SHP77 (cell line): ENCODE data around the gene ARFGAP3.
"Not testable (repeated sequence)": the region's sequence is repeated elsewhere in the genome, so short reads cannot be mapped to it uniquely, and the experiment has no call there.

Experiments used
- DNase-seq, 2 experiments: peaks; one replicate each; lab custom pipeline; 2025; lab: John Stamatoyannopoulos, UW

Gene ARFGAP3

DNA sequence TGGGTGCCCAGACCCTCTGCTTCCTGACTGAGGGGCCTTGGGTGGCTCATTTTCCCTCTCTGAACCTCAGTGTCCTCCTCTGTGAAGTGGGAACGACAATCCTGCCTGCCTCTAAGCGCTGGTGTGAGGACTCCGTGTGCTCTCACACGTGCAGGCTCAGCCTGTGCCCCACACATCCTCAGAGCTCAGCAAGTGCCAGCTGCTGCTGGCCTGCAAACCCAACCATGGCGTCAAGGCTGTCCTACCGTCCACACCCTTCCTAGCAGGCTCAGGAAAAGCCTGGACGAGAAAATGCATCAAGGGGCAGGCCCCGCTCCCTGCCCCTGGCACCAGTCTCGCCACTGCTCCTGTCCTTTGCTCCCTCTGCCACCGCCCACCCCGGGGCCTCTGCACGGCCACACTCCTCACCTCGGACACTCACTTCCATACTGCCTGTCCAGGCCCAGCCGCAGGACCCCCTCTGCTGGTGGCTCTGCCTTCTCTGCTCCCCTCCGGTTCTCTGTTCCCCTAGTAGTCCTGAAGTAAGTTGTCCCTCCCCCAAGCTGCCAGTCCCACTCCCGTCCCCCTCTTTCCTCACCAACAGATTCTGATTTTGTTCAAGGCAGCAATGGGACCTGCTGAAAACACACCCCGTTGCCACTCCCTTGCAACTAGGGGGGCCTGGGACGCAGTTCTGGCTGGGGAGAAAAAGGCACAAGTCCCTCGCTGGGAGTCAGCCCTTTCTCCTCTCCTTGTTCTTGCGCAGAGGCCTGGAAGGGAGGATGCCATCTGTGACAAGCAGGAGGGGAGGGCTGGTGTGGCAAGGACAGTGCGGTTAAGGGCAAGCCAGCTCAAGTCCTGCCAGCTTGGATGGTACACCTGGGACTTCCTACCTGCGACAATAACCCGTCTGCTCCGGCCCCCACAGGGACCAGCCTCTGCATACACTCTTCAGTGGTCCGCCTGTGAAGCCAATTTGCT, 62.2 kb downstream of the ARFGAP3 start:
- DNase-seq, result no peak

DNA sequence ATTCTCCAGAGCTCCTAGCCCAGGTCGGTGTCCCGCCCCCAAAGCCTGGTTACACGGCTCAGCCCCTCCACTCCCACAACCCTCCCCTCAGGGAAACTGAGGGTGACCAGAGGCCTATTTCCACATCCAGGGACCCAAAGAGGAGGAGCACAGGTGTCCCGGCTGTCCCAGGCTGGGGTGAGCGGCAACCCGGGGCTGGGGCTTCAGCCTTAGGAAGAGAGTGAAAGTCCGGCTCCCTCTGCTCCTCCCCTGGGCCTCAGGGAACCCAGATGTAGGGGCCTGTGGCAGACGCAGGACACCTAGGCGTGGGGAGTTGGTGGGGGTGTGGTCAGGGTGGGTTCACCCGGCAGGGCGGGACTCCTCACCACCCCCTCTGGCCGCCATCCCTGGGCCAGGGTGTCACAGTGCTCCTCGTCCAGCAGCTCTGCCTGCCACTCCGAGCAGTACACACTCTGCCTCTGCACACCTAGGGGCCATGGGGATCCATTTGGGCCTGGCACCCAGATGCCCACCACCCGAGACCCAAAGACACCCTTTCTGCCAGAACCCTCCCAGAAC, 63.1 kb downstream of the ARFGAP3 start:
- DNase-seq, result no peak

DNA sequence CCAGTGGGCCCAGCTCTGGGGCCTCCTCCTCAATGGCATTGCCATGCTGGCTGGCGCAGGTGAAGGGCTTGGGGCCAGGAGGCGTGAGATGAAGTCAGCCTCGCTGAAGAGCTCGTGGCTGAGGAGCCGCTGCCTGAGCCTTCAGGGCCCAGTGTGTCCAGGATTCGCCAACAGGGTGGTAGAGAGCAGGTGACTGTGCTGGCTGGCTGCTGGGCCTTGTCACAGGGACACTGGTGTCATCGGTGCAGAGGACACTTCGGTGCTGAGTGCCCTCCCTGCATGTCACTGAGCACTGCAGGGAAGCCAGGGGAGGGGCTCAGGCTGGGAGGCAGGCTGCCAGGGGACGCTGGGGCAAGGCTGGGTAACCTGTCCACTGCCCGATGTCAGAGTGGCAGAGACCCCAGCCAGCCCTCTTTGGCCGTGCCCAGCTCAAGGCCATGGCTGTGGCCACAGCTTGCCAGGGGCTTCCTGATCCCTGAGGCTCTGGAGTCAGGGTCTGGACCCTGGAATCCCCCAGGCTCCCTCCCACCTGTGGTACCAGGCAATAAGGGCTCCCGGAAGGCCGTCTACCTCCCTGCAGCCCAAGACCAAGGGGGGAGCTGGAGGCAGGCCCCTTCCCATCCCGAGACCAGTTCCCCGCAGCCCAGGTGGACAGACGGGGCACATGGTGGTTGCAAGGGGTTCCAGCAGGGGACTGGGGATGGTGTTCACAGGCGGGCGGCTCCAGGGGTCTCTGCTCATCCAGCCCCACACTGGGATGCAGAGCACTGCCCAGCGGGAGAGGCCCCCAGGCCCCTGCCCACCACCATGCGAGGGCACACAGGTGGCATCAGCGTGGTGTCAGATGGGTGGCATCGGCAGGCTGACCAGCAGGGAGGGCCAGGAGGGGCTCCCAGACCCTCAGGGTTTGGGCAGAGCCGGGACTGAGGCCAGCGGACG, 63.9 kb downstream of the ARFGAP3 start:
- DNase-seq, result peak in 1 of 2 experiments; percentile 59

DNA sequence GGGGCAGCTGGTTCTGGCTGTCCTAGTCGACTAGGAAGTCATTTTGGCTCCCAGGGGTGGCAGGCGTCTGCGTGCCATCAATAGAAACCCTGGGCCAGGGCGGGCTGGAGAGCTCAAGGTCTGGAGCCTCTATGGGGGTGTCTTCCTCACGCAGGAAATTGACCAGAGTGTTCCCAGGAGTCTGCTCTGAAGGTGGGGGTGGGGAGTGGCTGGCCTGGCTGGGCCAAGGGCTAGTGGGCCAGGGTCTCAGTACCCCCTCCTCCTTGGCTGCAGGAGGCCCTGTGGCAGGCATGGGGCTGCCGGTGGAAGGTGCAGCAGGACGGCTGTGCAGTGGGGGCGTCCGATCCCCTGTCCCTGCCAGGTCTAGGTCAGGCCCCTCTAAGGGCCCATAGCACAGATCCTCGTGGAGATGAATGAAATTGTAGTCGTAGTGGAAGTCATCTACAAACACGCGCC, 64.6 kb downstream of the ARFGAP3 start:
- no peak for DNase-seq

DNA sequence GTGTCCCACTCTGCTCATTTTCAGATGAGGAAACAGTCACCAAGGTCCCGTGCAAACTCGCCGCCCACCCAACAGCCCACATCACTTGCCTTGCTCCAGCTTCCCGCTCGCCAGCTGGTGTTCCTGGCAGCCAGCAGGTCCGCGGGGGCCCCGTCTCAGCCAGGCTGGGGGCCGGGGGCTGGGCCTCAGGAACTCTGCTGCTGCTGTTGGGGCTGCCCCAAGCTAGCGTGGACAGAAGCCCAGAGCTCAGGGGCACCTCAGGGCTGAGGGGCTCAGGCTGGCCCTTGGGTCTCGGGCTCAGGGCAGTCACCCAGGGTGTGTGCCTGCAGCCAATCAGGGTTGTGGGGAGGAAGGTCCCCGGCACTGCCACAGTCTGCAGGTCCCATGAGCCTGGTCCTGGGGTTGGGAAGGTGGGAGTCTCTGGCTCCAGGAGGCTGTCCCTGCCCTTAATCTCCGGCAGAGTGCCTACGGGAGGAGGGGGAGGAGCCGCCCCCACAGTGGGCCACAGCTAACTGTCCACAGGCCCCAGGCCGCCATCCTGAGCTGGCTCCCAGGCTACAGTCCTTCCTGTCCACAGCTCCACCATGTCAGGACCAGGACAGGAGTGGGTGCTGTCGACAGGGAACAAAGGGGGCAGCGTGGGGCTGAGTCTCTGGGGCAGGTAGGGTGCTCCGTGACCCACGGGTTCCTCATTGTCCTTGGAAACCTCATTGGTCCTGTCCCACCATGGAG, 65.2 kb downstream of the ARFGAP3 start:
- DNase-seq, result peak in 1 of 2 experiments; percentile 38

DNA sequence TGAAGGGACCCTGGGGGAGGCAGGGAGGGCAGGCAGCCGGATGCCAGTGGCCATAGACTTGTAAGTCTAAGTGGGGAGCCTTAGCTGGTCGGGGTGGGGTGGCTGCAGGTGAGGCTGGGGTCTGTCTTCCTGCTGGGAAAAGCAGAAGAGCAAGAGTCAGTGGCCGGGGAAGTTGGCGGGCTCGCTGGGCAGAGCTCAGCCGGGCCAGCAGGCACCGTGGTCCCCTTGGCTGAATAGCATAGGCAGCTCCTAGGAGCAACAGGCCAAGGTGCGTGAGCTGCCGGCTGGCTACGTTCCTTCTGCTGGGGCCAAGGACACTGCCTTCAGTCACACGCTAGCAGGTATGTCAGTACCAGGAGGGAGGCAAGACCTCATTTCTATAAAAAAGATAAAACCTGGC, 68.6 kb downstream of the ARFGAP3 start:
- no peak for DNase-seq

DNA sequence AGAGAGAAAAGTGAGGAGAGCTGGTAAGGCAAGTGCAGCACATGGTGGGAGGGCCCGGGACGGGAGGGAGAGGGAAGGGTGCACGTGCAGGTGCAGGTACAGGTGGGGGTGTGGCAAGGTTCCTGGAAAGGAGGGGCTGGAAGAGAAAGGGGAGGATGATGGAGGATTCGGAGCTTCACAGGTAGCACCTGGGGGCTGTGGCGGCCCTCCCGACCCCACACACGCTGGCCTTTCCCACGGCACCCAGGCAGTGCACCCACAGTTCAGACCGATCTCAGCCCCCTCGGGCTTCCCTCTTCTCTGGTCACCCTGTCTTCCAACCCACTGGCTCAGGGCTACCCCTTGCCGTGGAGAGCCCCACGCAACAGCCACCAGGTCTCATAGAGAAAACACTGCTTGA, 69.1 kb downstream of the ARFGAP3 start:
- no peak for DNase-seq

DNA sequence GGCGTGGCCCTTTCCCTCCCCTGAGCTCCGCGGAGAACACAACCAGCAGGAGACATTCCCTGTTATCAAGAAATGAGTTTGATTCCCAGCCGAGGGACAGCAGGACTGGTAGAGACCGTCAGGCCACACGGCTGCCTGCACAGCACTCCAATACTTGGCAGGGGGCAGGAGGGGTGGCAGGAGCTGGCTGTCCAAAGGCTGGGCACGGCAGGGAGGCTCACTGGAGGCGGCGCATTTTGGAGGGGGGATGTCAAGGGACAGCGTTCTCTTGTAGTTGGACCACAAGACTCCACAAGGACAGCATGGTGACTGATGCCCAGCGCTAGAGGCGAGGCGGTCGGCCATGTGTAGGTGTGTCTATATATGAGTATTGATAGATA, 69.7 kb downstream of the ARFGAP3 start:
- DNase-seq, result no peak

DNA sequence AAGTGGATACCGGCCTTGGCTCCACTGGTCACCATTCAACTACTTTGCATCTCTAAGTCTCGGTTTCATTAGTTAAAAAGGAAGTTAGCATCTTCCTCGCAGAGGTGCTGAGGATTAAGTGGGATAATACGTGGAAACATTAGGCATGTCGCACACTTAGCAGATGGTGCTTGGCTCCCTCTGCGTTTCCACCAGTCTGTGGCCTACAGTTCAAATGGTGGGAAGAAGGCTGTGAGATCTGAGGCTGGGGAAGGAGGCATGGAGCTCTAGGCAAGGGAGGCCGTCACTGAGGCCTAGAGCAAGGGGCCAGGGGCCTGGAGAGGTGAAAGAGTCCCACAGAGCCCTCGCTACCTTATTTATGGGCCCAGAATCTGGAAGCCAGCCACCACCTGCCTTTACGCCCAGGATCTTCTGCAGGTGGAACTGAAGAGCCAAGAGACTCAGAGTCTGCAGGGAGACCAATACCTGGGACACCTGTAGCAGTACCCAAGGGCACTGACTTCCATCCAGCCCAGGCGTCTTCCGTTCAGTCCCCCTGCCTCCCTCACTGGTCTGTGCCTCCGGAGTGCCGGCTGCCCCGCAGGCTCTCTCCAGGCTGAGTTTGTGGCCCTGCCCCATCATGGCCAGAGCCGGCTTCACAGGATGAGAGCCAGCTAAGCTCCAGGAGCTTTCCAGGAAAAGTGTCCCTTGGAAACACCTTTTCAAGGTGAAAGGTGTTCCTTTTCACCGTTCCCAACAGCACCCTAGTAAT, 70.3 kb downstream of the ARFGAP3 start:
- DNase-seq, result no peak

DNA sequence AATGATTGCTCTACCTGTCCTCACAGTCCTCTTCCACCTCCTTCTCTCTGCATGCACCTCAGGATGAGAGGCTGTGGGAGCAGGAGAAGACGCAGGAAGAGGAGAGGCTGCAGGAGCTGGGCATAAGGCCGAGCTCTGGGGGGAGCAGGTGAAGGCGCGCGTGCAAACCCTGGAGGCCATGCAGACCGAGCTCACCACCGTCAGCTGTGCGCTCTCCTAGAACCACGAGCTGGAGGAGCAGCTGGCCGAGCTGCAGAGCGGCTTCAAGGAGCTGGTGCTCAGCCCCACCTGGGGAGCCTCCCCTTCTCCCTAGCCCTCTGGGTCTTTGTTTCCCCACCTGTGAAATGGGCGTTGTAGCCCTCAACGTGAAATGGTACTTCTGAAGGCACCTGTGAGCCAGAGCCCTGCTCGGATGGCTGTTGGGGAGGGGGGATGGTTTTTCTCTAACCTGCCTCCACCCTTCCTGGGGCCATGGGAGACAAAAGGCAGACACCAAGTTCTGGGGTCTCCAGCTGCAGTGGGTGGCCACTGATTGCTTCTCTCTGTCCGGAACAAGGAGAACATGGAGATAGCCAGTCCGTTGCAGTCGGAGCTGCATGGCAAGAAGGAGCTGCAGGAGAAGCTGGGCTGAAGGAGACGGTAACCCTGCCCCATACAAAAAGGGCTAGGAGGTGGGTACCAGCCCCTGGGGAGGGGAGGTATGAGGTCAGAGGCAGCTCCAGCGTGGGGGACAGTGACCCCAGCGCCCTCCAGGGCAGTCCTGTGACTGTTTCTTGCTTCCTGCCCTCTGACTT, 71.2 kb downstream of the ARFGAP3 start:
- no peak for DNase-seq

DNA sequence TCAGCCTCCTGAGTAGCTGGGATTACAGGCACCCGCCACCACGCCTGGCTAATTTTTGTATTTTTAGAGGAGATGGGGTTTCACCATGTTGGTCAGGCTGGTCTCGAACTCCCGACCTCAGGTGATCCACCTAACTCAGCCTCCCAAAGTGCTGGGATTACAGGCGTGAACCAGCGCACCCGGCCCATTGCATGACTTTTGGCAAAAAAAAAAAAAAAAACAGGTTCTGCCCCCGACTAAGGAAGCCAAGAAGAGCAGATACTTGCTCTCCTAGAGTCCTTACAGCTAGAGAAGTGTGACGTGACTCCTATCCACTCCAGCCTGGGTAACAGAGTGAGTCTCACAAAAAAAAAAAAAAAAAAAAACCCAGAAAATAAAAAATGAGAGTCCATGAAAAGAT, 74.8 kb downstream of the ARFGAP3 start:
- DNase-seq, result not testable (repeated sequence)

DNA sequence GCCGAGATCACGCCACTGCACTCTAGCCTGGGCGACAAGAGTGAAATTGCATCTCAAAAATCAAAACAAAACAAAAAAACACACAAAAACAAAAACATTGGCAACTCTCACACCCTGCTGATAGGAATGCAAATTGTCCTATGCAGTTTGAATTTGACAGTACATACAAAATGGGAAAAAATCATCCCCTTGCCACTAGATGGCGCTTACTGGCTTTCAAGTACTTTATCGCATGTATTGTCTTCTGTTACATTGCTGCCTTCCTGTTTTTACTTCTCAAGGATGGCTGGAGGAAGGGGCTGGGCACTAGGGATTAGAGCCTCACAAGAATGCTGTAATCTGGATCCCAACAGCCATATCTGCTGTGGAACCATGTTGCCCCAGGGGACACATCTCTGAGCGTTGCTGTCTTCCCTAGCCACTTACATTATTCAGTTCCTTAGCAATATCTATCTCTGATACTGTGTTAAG, 77.0 kb downstream of the ARFGAP3 start:
- peak; percentile 85 to 88 for DNase-seq

DNA sequence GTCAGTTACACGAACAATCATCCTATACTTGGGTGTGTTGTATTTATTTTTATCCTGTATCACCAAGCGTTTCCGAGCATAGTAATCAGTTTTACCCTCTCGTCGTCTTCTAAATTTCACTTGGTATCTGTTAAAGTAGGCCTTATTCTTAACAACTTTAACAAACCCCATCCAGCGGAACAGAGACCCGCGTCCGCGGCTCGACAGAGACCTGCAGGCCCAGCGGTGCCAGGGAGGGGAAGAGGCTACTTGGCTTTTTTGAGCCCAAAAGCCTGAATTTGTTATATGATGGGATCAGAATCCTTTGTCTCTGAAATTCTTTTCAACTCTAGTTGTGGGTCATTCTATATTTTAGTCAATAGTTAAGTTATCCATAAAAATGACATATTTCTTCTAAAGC, 79.9 kb downstream of the ARFGAP3 start:
- DNase-seq, result no peak

DNA sequence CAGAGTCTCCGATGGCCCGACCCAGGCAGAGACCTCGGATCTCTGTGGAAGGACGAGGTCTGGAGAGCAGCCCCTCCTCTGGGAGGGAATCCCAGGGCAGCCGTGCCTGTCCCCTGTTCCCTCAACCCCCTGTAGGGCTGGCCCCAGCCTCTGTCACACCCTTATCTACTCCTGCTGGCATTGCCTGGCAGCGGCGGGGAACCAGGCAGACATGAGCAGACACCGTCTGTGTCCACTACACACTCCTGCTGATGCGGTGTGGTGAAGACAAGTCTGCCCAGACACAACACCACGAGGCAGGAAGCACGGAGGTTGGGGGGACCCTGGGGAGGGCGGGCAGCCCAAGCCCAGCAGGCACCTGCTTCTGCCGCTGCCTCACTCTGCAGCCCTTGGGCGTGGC, 83.9 kb downstream of the ARFGAP3 start:
- DNase-seq, result peak; percentile 61 to 73

DNA sequence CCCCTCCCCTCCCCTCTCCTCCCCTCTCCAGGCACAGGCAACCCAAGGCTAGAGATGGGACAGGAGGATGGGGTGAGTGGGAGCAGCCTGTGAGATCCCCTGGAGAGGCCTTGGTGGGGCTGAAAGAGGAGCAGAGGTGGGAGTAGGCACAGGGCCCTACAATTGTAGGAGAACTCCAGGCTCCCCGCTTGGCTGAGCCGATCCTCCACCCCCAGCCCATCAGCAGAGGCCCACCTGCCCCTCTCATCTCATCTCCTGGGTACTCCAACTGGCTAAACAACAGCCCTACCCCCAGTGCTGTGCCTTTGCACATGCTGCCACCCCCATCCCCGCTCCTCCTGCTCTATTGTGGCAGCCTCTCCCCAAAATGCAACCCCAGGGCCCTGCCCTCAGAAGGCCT, 84.4 kb downstream of the ARFGAP3 start:
- no peak for DNase-seq

DNA sequence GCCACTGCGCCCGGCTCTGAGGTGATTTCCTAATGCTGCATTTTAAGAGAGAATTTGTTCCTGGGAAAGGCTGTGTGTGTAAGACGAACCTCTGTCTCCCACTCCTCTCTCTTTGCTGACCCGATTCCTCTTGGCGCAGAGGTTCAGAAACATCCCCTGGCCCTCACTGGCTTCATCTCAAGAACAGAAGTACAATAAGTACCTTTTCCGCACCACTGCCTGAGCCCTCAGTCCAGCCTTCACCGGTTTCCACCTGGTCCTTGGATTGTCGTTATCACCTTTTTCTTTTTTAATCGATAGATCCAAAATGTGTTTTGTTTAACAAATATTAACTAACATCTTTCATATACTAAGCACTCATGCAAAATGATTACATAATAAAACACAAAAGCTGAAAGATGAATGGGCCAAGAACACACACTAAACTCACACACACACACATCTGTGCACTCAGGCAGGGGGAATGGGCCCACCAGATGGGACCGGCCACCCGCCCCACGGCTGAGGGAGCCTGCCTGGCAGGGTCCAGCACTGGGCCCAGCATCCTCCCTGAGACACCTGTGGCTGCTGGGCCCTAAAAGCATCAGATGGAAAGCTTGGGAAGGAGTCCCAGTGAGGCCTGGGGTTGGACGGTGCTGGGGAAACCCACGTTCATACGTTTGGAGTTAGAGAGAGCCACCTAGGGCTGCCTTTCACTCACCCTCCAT, 86.0 kb downstream of the ARFGAP3 start:
- no peak for DNase-seq

DNA sequence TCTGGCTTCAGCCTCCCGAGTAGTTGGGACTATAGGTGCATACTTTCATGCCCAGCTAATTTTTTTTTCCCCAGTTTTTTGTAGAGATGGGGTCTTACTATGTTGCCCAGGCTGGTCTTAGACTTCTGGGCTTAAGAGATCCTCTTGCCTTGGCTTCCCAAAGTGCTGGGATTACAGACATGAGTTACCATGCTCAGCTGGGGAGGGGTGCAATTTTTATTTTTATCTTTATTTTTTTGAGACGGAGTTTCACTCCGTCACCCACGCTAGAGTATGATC, 86.7 kb downstream of the ARFGAP3 start:
- DNase-seq, result no peak

DNA sequence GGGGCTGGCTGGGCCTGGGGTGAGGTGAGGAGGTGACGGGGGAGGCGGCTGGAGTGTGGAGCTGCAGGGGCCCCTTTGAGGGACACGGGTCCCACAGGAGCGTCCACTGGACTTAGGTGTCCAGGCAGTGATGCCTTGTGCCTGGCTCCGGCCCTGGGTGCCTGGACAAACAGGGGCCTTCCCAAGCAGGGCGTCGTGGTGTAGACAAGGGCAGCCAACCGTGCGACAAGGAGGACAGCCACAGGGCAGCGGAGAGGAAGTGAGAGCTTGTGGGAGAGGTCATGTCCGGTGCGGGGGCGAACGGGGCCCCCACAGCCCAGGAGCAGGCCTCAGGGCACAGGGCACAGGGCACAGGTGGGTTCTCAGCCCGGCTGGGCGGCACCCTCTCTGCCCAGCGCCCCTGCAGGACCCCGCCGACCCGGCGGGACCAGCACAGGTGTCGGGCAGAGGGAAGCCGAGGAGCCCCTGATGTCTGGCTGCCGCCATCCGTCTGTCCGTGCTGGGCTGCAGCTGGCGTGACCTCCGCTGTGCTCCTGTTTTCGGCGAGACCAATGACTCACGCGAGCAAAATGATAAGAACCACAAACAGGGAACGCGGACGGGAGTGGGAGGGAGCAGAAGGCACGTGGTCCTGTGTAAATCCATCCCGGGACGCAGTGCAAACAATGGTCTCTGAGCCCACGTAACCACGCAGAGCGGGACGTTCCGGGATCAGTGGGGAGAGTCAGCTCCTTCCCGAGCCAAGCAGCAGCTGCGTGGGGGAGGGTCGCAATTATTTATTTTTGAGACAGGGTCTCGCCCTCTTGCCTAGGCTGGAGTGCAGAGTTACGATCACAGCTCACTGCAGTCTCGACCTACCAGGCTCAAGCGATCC, 87.3 kb downstream of the ARFGAP3 start:
- no peak for DNase-seq

DNA sequence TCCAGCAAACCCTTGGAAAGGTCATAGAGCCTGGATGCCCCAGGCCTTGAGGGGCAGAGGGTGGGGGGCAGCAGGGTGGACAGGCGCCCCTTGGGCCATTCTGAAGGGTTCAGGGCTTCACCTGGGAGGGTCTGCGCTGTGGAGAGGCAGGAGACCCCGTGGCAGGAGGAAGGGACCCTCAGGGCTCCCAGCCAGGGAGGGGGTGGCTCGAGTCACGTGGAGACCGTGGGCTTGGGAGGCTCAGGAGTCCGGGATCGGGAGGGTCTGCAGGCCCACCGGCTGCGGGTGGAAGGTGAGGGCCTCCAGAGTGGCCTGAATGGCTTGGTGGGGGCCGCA, 87.9 kb downstream of the ARFGAP3 start:
- no peak for DNase-seq
